HCT116 (cell line): ENCODE results near the gene RAET1G. TPM values are rescaled to one million over a fixed set of nuclear protein-coding genes. Genes with fewer than 3 reads are reported as not detected.

Experiments used
- ATAC-seq: fragments of 200-7000 bp; cut with Tn5 transposase; 2 replicates; pipeline ENCODE4 v1.9.1; 2020; ENCODE audit warnings: mild to moderate bottlenecking, moderate library complexity
- BruUV-seq: library from RNA; stranded (reverse); fragments of 400-500 nt; replicated peaks from 2 replicates; lab custom pipeline; 2021; lab: Mats Ljungman, UMichigan
- CTCF ChIA-PET: fragments of 300-600 bp; sonication (Branson Sonifier 250); formaldehyde crosslinking; loops from one replicate; lab custom pipeline; 2021; ENCODE audit warnings: antibody characterized with exemption; lab: Charles Lee
- POLR2A ChIA-PET: fragments of 300-600, 350-600 bp; sonication (Branson Sonifier 250); formaldehyde crosslinking; loops from one replicate; lab custom pipeline; 2021; ENCODE audit warnings: antibody characterized with exemption; lab: Charles Lee
- RAD21 ChIA-PET, 2 experiments: fragments of 300-600 bp; sonication (Branson Sonifier 250); formaldehyde crosslinking; loops; one replicate each; lab custom pipeline; 2023; ENCODE audit warnings: low total read pairs in 2 of 2; ENCODE audit not compliant: uncharacterized antibody in 2 of 2, unreplicated experiment in 2 of 2, low non-redundant PET in 1 of 2; lab: Charles Lee
- DNase-seq: peaks from one replicate; pipeline ENCODE4 v3.0.0-alpha.2; 2010; ENCODE audit warnings: low read depth, low spot score
- H2AFZ ChIP-seq: fragments of 200-600 bp; shearing (Covaris generic), sonication (generic); 2 replicates; pipeline ENCODE4 v1.6.1; 2017; ENCODE audit warnings: low read depth, mixed run types, mixed read lengths, antibody characterized with exemption, low read length; ENCODE audit not compliant: poor library complexity, severe bottlenecking
- H3K27ac ChIP-seq: 2 replicates; pipeline ENCODE4 v1.5.1; 2012; ENCODE audit warnings: low read depth, low read length
- H3K27me3 ChIP-seq: fragments of 200-600 bp; sonication (generic); 2 replicates; pipeline ENCODE4 v1.6.1; 2016; ENCODE audit warnings: mixed run types, low read length, mixed read lengths; ENCODE audit not compliant: insufficient read depth
- H3K36me3 ChIP-seq, 2 experiments: fragments of 200-500 bp in 1 of 2; fragments of 200-600 bp in 1 of 2; sonication (Bioruptor generic) in 1 of 2; sonication (generic) in 1 of 2; 2 replicates each; pipeline versions ENCODE4 v1.5.1 to v1.6.1; 2014 to 2016; ENCODE audit warnings: low read length in 2 of 2, inconsistent platforms in 1 of 2, mixed read lengths in 1 of 2, mixed run types in 1 of 2; ENCODE audit not compliant: insufficient read depth in 2 of 2, control insufficient read depth in 1 of 2
- H3K4me1 ChIP-seq, 2 experiments: fragments of 200-600 bp in 1 of 2; sonication (generic) in 1 of 2; 2 replicates each; pipeline versions ENCODE4 v1.5.1 to v1.6.1; 2012 to 2017; ENCODE audit warnings: low read length in 2 of 2, inconsistent platforms in 1 of 2, mild to moderate bottlenecking in 1 of 2, mixed read lengths in 1 of 2, mixed run types in 1 of 2, moderate library complexity in 1 of 2; ENCODE audit not compliant: insufficient read depth in 2 of 2, control insufficient read depth in 1 of 2
- H3K4me2 ChIP-seq: fragments of 200-600 bp; sonication (generic); 2 replicates; pipeline ENCODE4 v1.6.1; 2017; ENCODE audit warnings: mixed run types, low read length, mixed read lengths
- H3K4me3 ChIP-seq, 2 experiments: fragments of 200-600 bp in 1 of 2; sonication (generic) in 1 of 2; replicated peaks in 1 of 2; 2 replicates each; pipeline ENCODE4 v1.5.1; 2011 to 2016; ENCODE audit warnings: low read length in 2 of 2, control low read depth in 1 of 2, low read depth in 1 of 2, mild to moderate bottlenecking in 1 of 2, mixed read lengths in 1 of 2, mixed run types in 1 of 2
- H3K79me2 ChIP-seq: fragments of 200-600 bp; sonication (generic); 2 replicates; pipeline ENCODE4 v1.6.1; 2017; ENCODE audit warnings: mild to moderate bottlenecking, mixed run types, low read length, moderate library complexity, mixed read lengths; ENCODE audit not compliant: insufficient read depth
- H3K9ac ChIP-seq: fragments of 200-600 bp; sonication (generic); 2 replicates; pipeline ENCODE4 v1.6.1; 2016; ENCODE audit warnings: low read length, mixed read lengths
- H3K9me2 ChIP-seq: fragments of 200-600 bp; sonication (generic), shearing (Covaris generic); 2 replicates; pipeline ENCODE4 v1.6.1; 2017; ENCODE audit warnings: mixed run types, mild to moderate bottlenecking, moderate library complexity; ENCODE audit not compliant: insufficient read depth
- H3K9me3 ChIP-seq, 2 experiments: fragments of 200-500 bp in 1 of 2; fragments of 200-600 bp in 1 of 2; sonication (Bioruptor generic) in 1 of 2; sonication (generic) in 1 of 2; 2 replicates each; pipeline ENCODE4 v1.6.1; 2014 to 2017; ENCODE audit warnings: low read length in 2 of 2, mixed read lengths in 2 of 2, inconsistent platforms in 1 of 2, low read depth in 1 of 2, mild to moderate bottlenecking in 1 of 2, mixed run types in 1 of 2, moderate library complexity in 1 of 2; ENCODE audit not compliant: control insufficient read depth in 1 of 2, insufficient read depth in 1 of 2
- H4K20me1 ChIP-seq: fragments of 200-600 bp; sonication (generic), shearing (Covaris generic); 2 replicates; pipeline ENCODE4 v1.6.1; 2017; ENCODE audit warnings: mixed run types, mild to moderate bottlenecking, moderate library complexity; ENCODE audit not compliant: insufficient read depth
- TCF7L2 ChIP-seq: IDR thresholded peaks from 2 replicates; pipeline ENCODE4 v1.7.0; 2011; ENCODE audit warnings: borderline replicate concordance, inconsistent platforms; ENCODE audit not compliant: insufficient read depth, insufficient read length; ENCODE audit errors: extremely low read depth
- YY1 ChIP-seq: IDR thresholded peaks from 2 replicates; pipeline ENCODE4 v1.6.1; 2011; ENCODE audit warnings: low read length, low read depth, moderate library complexity, mild to moderate bottlenecking; ENCODE audit not compliant: insufficient replicate concordance; ENCODE audit errors: extremely low read depth
- ZFX ChIP-seq: fragments of 450-650 bp; IDR thresholded peaks from 2 replicates; pipeline ENCODE4 v1.6.1; 2017
- intact Hi-C: fragments of 100-400 bp; cut with micrococcal nuclease; formaldehyde crosslinking; loops from 2 replicates; pipeline ENCODE4 v1.10.0; 2022
- total RNA-seq: library from RNA; stranded (reverse); gene quantifications from one replicate; pipeline ENCODE4 v1.2.1, GENCODE V29; 2021; ENCODE audit not compliant: unreplicated experiment
- TF ChIP-seq, protein P1 (sequence below): IDR thresholded peaks from 2 replicates; pipeline ENCODE4 v1.6.1; 2012; ENCODE audit warnings: low read depth

RAET1G gene
- total RNA-seq, 1 experiment from 2014 or later, result 0.37 TPM

DNA sequence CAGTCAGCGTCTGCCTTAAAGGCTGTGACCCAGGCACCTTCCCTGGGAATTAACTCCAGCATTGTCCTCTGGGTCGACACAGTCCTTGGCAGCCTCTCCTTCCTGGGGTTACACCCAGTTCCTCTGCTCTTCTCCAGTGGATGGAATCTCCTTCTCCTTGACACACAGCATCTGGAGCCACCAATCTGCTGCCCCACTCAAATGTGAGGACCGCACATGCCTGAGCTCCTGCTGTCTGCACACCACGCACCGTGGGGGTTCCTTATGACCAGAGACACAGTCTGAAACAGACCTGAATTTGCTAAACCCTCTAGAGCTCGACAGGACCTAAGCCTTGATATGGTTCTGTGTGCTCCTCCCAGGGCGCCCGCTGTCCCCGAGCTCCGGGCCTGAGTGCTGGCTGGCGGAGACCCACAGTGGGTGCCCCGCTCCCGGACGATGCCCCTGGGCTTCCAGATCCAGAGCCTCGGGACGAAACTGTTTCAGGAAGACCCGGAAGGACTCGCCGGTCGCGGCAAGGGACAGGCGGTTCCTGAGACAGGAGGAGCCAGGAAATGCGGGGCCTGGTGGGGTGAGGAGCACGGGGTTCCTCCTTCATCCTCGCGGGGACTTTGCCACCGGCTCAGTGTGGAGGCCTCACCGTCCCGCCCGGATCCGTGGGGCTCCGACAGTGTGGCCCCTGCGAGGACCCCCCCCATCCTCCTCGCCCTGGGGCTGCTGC, 2.5 kb upstream of the RAET1G start:
- intact Hi-C loops, result loop anchor here (5.0 kb wide), 1 partner anchor 898 kb away; no protein-coding TSS in a partner anchor
- H3K27ac ChIP-seq, result no peak overlapping the region; the same call in 1 of the 2 replicates
- H2AFZ ChIP-seq, result no peak overlapping the region
- ATAC-seq, result no peak
- ChIA-PET POLR2A (no interaction called here), CTCF (no interaction called here), RAD21 (no interaction called here)
- no peak for DNase-seq
- no peak overlapping the region for H3K4me3 ChIP-seq
- no TSS peak for BruUV-seq
- H4K20me1 ChIP-seq, result no peaks in the 10 kb centered on the region
- TF ChIP-seq YY1 (no peak), TCF7L2 (no peak), ZFX (no peak)
- TF ChIP-seq, protein P1, sequence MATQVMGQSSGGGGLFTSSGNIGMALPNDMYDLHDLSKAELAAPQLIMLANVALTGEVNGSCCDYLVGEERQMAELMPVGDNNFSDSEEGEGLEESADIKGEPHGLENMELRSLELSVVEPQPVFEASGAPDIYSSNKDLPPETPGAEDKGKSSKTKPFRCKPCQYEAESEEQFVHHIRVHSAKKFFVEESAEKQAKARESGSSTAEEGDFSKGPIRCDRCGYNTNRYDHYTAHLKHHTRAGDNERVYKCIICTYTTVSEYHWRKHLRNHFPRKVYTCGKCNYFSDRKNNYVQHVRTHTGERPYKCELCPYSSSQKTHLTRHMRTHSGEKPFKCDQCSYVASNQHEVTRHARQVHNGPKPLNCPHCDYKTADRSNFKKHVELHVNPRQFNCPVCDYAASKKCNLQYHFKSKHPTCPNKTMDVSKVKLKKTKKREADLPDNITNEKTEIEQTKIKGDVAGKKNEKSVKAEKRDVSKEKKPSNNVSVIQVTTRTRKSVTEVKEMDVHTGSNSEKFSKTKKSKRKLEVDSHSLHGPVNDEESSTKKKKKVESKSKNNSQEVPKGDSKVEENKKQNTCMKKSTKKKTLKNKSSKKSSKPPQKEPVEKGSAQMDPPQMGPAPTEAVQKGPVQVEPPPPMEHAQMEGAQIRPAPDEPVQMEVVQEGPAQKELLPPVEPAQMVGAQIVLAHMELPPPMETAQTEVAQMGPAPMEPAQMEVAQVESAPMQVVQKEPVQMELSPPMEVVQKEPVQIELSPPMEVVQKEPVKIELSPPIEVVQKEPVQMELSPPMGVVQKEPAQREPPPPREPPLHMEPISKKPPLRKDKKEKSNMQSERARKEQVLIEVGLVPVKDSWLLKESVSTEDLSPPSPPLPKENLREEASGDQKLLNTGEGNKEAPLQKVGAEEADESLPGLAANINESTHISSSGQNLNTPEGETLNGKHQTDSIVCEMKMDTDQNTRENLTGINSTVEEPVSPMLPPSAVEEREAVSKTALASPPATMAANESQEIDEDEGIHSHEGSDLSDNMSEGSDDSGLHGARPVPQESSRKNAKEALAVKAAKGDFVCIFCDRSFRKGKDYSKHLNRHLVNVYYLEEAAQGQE, result no peak
- H3K4me1 ChIP-seq, result peaks cover 3 to 22% of the 10 kb centered on the region in 2 experiments; a peak in 3 of 4 replicates
- no peaks in the 10 kb centered on the region for H3K9me2 ChIP-seq
- peak overlapping the region; percentile 74 for H3K4me2 ChIP-seq
- H3K9me3 ChIP-seq, result no peaks in the 10 kb centered on the region
- H3K79me2 ChIP-seq, result no peaks in the 10 kb centered on the region
- 0 out of 2 replicates have a peak, but pooled peaks cover 4% of the 10 kb centered on the region for H3K27me3 ChIP-seq
- H3K9ac ChIP-seq, result no peak overlapping the region
- H3K36me3 ChIP-seq, result no peaks in the 10 kb centered on the region
